Upper lobe of left lung (tissue), 4 donors: Measurements from ENCODE around the gene PAX5.

Experiments
- EP300 ChIP-seq, 4 donors: sonication (generic); formaldehyde crosslinking; IDR thresholded peaks; one replicate each; pipeline ENCODE4 v1.5.1; 2017; ENCODE audit warnings: antibody characterized with exemption in 4 of 4, control low read depth in 2 of 4
- POLR2A ChIP-seq, 4 donors: fragments of 450-650 bp; IDR thresholded peaks; one replicate each; pipeline ENCODE4 v1.5.1; 2016 to 2017; ENCODE audit warnings: antibody characterized with exemption in 4 of 4, mild to moderate bottlenecking in 2 of 4
- TF ChIP-seq, protein P1 (sequence below), 6 experiments: fragments of 450-650 bp in 4 of 6; fragments of 200-600 bp in 2 of 6; sonication (generic) in 2 of 6; IDR thresholded peaks; one replicate each; pipeline ENCODE4 v1.5.1; 2016 to 2019; ENCODE audit warnings: antibody characterized with exemption in 6 of 6

DNA sequence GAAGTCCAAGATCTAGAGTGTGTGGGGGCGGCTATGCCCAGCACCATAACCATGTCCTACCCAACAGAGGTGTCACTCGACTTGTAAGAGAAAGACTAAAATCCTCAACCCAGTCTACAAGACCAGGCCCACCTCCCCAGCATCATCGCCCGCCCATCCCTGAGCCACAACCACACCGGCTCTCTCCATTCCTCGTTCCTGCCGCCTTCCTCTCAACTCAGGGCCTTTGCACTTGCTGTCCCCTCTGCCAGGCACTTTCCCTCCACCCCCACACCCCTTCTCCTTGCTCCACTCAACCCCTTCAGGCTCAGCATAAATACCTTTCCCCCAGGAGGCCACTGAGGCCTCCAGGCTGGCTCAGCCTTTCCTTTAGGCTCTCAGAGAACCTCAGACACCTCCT is 69.3 kb downstream of the PAX5 start:
- TF ChIP-seq, protein P1, sequence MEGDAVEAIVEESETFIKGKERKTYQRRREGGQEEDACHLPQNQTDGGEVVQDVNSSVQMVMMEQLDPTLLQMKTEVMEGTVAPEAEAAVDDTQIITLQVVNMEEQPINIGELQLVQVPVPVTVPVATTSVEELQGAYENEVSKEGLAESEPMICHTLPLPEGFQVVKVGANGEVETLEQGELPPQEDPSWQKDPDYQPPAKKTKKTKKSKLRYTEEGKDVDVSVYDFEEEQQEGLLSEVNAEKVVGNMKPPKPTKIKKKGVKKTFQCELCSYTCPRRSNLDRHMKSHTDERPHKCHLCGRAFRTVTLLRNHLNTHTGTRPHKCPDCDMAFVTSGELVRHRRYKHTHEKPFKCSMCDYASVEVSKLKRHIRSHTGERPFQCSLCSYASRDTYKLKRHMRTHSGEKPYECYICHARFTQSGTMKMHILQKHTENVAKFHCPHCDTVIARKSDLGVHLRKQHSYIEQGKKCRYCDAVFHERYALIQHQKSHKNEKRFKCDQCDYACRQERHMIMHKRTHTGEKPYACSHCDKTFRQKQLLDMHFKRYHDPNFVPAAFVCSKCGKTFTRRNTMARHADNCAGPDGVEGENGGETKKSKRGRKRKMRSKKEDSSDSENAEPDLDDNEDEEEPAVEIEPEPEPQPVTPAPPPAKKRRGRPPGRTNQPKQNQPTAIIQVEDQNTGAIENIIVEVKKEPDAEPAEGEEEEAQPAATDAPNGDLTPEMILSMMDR (IDR thresholded peaks at IDR 0.05), result no peak
- no peak for TF ChIP-seq POLR2A (IDR thresholded peaks at IDR 0.05)
- TF ChIP-seq EP300 (IDR thresholded peaks at IDR 0.05), result no peak
